Activated T-cell treated with anti-CD3 and anti-CD28 coated beads for 4 hours (primary cell): ENCODE data around the gene MAPK10.
"Not testable (repeated sequence)": the region's sequence is repeated elsewhere in the genome, so short reads cannot be mapped to it uniquely, and the experiment has no call there.

ENCODE experiments used
- DNase-seq: peaks from one replicate; pipeline ENCODE4 v3.0.0-alpha.2; 2020

Gene MAPK10

GRCh38 chr4:86338521-86338920, 21.3 kb downstream of the MAPK10 start:
- no peak for DNase-seq

GRCh38 chr4:86334020-86334750, 25.7 kb downstream of the MAPK10 start:
- DNase-seq: no peak

DNA sequence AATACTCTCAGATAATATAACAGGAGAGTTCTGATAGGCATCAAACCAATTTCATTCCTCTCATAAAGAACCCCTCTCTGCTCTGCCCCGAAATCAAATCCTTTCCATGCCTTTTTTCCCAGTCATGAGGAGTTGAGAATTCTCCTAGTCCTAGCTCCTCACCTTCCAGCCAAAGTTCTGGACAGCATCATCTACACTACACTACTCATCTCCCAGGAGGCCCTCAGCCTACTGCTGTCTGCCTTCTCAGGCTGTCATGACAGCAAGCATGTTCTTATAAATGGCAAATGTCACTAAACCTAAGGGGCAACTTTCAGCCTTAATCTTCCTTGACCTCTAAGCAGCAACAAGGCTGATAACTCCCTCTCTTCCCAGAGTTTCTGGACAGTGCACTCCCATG, 26.6 kb downstream of the MAPK10 start:
- no peak for DNase-seq

DNA sequence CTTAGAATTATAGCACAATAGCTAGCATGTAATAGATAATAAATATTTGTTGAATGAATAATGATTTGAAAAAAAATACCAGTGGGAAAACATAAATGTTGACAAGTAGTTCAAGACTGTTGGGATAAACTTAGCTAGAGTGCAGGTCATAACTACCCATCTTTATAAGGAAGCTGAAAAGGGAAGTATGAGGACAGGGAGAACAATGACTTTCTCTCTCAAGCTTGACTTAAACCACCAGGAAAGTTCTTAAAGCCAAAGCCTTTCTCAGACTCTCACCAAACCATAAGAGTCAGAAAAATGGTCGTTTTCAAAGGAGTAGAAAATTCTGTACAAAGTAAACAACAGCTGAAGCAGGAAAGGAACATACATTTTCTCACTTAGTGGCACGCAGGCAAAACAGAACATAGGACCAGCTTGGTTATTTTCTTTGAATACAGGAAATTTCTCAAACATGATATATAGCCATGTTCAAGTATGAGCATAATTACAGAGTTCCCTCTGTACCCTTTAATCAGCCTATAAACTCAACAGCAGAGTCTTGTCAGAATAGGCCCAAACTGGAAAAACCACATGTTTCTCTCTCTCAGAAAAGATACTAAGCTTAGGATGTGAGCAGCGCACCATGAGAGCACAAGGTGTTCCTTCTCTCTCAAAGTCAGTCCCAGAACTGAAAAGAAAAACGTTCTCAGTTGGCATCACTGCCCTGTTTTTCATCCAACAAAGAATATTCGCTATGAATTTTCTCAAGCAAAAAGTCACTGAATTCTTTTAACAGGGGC, 28.7 kb downstream of the MAPK10 start:
- no peak for DNase-seq

DNA sequence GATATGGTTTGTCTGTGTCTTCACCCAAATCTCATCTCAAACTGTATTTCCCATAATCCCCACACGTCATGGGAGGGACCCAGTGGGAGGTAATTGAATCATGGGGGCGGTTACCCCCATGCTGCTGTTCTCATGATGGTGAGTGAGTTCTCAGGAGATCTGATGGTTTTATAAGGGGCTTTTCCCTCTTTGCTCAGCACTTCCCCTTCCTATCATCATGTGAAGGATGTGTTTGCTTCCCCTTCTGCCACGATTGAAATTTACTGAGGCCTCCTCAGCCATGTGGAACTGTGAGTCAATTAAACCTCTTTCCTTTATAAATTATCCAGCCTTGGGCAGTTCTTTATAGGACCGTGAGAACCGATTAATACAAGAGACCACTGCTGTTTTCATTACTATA, 29.4 kb downstream of the MAPK10 start:
- not testable (repeated sequence) for DNase-seq

DNA sequence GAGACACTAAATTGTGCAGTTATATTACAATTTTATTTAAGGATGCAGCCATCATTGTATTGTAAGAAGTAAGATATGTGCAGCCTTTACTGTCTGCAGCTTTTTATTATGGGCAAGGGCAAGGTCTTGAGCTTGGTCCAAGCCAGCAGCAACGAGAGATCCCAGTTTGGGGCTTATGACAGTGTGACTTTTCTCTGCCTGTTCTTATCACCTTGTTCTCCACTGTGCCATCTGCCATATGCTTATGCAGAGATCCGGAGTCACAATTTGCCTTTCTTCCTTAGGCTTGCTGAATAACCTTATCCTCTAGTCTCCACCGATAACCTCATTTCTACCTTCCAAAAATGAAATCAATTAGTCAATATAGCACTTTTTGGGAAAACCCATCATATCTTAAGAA, 30.4 kb downstream of the MAPK10 start:
- DNase-seq: no peak

DNA sequence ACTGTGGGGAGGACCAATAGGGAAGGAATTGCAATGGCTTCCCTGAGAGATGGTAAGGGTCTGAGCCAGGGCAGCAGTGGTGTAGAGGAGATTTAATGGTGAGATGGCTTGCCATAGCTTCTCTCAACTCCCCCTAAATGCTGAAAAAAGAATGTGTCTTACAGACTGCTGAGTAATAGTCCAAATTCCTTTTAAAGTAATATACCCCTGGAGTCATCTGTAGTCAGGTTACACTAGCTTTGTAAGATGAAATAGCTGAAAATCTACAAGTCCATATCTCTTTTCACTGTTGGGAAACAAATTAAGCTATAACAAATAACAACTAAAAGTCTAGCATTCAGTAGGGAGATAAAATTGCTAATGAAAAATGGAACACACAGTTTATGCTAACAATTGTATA, 33.5 kb downstream of the MAPK10 start:
- DNase-seq: no peak

DNA sequence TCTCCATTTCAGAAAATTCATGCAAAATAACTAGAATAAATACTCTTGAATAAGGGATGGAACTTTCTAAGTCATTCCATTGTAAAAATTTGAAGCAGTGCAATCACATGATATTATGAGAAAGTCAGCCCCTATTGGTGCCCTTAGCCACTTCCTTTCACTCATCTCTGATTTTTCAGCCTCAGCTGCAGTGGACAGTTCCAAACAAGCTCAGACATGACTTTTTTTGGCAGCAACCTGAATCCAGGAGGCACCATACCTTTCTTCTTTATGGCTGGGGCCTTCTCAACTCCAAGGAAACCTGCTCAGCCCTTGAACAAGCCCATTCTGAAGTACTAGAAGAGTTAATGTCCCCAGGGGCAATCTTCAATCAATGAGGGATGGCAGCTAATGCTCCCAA, 40.5 kb downstream of the MAPK10 start:
- no peak for DNase-seq

GRCh38 chr4:86315579-86315978, 44.3 kb downstream of the MAPK10 start:
- DNase-seq: no peak

DNA sequence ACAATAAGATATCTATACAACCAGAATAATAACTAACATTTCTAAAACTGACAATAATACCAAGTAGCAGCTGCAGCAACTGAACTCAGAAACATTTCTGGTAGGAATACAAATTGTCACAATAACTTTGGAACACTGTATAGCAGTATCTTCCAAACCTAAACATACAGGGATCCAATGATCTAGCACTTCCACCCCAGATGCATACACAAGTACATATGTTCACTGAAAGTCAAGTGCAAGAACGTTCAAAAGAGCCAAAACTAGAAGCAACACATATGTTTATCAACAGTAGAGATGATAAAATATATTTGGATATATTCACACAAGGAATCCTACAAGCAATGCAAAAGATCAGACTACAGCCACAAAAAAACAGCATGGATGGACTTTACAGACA, 46.2 kb downstream of the MAPK10 start:
- DNase-seq: no peak

DNA sequence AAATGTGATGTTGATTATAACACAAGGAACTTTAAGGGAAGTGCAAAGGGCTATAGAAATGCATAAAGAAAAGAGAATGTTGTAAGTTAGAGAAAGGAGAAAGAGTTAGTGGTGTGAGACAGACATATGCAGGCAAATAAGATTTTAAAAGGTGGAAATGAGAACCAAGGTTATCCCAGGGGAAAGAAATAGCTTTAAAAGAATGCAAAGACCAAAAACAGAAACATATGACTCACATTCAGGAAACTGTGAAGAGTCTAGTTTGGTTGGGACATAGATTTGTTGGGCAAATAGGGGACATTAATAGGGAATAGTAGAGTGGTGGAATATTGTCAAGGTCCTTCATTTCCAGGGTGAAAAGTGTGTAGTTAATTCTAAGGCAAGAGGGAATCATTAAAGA, 52.4 kb downstream of the MAPK10 start:
- DNase-seq: no peak

DNA sequence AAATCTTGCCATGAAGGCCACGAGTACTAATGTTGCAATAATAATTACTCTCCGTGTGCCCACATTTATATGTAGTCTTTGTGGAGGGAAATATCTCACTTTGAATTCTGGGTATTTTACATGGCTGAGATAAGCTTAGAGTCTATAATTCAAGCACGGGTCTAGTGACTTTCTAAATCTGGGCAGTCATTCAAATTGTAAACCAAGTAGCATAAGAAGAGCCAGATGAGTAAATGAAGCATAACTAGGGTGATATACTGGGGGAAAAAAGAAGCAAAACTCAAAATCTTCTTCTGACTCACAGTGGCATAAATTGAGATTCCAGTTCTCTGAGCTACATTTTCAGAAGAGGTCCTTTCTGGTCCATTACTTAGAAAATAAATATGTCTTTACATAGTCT, 53.0 kb downstream of the MAPK10 start:
- DNase-seq: no peak

DNA sequence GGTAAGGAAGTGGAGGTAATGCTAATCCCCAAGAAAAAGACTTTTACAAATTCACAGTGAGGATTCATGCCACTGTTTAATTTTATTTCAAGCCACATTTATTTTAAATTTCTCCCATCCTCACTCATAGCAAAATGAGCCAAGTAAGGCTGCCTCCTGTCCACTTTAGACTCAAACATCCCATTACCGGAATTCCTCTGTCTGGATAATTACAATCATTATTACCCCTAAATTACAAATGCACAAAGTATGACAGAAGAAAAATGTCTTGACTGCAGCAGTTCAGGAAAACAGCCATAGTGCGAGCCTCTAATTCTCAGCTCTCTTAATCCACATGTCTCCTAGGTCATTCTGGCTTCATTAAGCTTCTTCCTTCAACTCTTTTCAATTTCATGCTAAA, 57.0 kb downstream of the MAPK10 start:
- DNase-seq: no peak

DNA sequence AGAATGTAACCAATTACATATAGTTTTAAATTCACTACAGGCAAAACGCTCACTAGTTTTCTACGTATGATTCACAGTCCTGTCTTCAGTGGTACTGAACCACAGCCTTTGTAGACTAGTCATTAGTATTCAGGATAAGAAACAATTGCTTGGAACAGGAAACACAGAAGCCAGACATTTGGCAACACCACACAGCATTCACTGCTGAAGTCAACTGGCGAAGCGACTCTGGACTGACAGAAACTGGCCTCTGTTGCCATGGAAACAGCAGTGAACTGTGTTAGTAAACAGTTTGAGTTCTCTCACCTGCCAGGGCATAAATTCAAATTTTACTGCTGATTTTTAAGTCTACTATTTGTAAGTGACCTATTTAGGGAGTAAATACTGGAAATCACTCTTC, 57.6 kb downstream of the MAPK10 start:
- DNase-seq: no peak

GRCh38 chr4:86300516-86300915, 59.3 kb downstream of the MAPK10 start:
- no peak for DNase-seq

- no peak for DNase-seq
Observed at GRCh38 chr4:86296865-86297264, 63.0 kb downstream of the MAPK10 start.

DNA sequence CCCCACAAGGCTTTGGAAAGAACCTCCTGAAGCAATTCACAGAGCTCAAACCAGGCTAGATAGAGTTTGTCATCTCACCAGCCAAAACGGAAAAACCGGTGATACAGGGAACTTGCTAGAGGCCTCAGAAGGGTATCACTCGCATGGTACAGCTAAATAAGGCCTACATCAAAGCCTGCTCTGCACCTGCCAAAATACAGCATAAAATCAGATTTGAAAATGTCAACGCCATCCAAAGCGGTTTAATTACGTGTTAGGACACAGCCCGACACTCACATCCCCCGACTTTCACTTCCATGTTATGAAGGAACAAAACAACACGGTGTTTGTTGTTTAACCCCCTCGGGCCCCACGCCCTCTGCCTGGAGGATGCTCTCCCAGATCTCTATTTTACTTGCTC, 65.0 kb downstream of the MAPK10 start:
- DNase-seq: no peak

DNA sequence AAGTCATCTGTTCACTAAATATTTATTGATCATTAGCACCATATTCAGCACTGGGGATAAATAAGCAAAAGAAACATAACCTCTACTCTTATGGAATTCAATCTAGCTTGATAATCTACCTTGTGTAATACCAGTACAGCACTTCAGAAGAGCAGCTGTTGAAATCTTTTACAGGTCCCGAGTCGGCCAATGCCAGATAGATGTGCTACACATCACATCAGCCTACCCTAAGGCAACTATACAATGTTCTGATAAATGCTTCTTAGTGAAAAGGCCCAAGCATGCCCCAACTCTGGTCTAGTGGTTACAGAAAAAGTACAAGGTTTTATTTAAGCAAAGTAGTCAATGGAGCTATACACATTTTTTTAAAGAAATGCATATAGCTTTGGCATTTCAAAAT, 68.7 kb downstream of the MAPK10 start:
- no peak for DNase-seq

DNA sequence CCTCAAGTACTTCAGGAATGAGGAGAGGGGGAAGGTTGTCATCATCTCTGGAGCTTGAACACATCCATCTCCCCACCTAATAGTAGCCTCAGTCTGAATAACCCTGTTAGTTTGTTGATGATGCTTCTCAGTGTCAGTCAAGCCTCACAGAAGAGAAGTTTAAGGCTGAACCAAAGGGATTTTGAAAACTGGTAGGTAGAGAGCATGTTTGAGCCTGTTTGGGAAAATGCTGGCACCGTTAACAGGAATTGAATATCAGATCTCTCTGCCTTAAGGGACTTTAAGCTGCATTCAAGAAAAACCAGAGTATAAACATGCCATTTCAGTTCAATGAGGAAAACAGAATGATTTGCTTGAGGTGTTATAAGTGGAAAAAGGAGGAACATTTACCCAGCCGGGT, 73.1 kb downstream of the MAPK10 start:
- DNase-seq: no peak

GRCh38 chr4:86283371-86283770, 76.5 kb downstream of the MAPK10 start:
- DNase-seq: no peak

DNA sequence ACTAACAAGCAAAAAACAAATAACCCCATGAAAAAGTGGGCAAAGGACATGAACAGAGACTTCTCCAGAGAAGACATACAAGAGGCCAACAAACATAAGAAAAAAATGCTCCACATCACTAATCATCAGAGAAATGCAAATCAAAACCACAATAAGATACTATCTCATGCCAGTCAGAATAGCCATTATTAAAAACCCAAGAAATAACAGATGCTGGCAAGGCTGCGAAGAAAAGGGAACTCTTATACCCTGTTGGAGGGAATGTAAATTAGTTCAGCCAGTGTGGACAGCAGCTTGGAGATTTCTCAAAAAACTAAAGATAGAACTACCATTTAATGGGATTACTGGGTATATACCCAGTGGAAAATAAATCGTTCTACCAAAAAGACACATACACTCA, 79.6 kb downstream of the MAPK10 start:
- DNase-seq: no peak

- no peak for DNase-seq
Observed at GRCh38 chr4:86279293-86279960, 80.4 kb downstream of the MAPK10 start.

DNA sequence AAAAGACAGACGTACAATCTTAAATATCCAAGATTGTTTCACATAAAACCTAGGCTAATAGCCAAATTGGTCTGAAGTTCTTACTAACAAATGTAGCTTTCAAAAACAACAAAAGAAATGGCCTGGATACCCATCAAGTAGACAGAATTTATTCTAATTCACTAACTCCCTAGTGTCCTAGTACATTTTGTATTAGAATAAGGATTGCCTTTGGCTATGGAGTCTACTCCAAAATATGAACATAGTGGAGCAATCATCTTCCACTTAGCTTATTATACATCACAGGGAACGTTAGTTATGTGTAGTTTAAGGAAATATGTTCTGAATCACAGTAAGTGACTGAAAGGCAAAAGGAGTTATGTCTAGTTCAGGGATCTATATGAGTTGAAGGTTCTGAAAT, 81.7 kb downstream of the MAPK10 start:
- DNase-seq: no peak

GRCh38 chr4:86274642-86275041, 85.2 kb downstream of the MAPK10 start:
- no peak for DNase-seq
